ENCODE measurements around the gene LRRC57. TPM values are rescaled to one million over a fixed set of nuclear protein-coding genes. Genes with fewer than 3 reads are reported as not detected.

LRRC57 gene
- total RNA-seq, 1 donor from 2014 or later: 18.1 TPM

DNA sequence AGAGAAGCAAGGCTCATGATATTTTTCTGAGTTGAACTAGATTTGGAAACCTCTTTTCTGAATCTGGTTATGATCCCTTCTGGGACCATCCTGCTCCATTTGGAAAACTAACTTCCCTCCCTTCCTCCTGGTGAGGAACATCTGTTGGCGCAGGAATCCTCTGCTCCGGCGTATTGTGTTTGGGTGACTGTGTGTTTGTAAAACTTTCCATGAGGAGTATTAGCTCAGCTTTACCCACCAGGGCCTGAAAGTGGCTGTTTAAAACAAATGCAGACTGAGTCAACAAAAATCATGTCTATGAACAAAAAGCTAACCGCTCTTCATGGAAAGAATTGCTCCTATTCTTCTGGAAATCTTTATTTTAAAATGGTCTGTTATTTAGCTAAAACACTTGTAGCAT is 44.5 kb upstream of the LRRC57 start:
- H3K9me3 Mint-ChIP-seq: no peaks in the 10 kb centered on the region
- H3K36me3 Mint-ChIP-seq: peaks cover 13% of the 10 kb centered on the region
- Histone ChIP-seq H3K36me3 (no peaks in the 10 kb centered on the region), H3F3A (ENCODE audit: low read depth) (no peaks in the 10 kb centered on the region), H3K4me2 (no peak overlapping the region), H2AFZ (replicated peaks) (no peak overlapping the region), H3K9ac (no peak overlapping the region), H3K79me2 (ENCODE audit: low read depth) (no peaks in the 10 kb centered on the region), H4K20me1 (ENCODE audit: low read depth) (no peaks in the 10 kb centered on the region), H3K27me3 (no peaks in the 10 kb centered on the region), H3K27ac (no peak overlapping the region), H3K4me1 (no peaks in the 10 kb centered on the region), H3K4me3 (no peak overlapping the region), H3K9me3 (ENCODE audit: low read depth) (no peaks in the 10 kb centered on the region)
- no peaks in the 10 kb centered on the region for H3K27me3 Mint-ChIP-seq (ENCODE audit: insufficient read depth, low read depth)
- peaks cover 6% of the 10 kb centered on the region for H3K4me1 Mint-ChIP-seq
- no peak overlapping the region for H3K4me3 Mint-ChIP-seq
- TF ChIP-seq CTCF (IDR thresholded peaks at IDR 0.05): no peak
- no peak for TF ChIP-seq EZH2 (IDR thresholded peaks at IDR 0.05)
- no peak for TF ChIP-seq EZH2phosphoT487 (IDR thresholded peaks at IDR 0.05)
- no peak for DNase-seq (ENCODE audit: low spot score)
- H3K27ac Mint-ChIP-seq: no peak overlapping the region

GRCh38 chr15:42592716-42593115 is 44.1 kb upstream of the LRRC57 start:
- H3K9ac ChIP-seq: no peak overlapping the region

DNA sequence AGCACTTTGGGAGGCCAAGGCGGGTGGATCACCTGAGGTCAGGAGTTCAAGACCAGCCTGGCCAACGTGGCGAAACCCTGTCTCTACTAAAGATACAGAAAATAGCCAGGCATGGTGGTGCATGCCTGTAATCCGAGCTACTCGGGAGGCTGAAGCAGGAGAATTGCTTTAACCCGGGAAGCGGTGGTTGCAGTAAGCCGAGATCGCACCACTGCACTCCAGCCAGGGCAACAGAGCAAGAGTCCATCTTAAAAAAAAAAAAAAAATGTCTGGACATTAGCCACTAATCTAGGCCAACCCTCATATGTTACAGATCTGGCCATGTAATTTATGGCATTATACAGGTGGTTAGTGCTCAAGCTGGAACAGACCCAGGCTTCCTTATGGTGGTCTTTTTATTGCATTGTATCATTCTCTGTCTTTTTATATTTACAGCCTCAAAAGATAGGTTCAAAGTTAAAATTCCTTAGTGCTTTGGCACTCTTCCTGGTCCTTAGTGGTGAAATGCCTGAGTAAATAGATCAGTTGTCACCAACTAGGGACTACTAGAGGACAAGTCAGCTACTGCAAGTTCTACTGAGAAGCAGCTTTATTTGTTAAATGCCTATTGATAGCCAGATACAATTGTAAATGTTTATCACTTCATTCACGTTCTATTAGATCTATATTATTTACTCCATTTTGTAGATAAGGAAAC is 42.8 kb upstream of the LRRC57 start:
- no peaks in the 10 kb centered on the region for H3F3A ChIP-seq (ENCODE audit: low read depth)
- H3K27me3 Mint-ChIP-seq (ENCODE audit: insufficient read depth, low read depth): no peaks in the 10 kb centered on the region
- no peak for DNase-seq (ENCODE audit: low spot score)

More at GRCh38 chr15:42592716-42593115, 44.1 kb upstream of the LRRC57 start:
- H3K27me3 ChIP-seq: no peaks in the 10 kb centered on the region
- no peak overlapping the region for H3K27ac ChIP-seq
- H3K9me3 Mint-ChIP-seq: no peaks in the 10 kb centered on the region
- no peaks in the 10 kb centered on the region for H3K36me3 ChIP-seq
- H3K4me3 Mint-ChIP-seq: no peak overlapping the region
- no peak overlapping the region for H3K27ac Mint-ChIP-seq
- H3K9me3 ChIP-seq (ENCODE audit: low read depth): no peaks in the 10 kb centered on the region
- no peak overlapping the region for H3K4me3 ChIP-seq
- TF ChIP-seq CTCF (IDR thresholded peaks at IDR 0.05): no peak
- no peaks in the 10 kb centered on the region for H3K27me3 Mint-ChIP-seq (ENCODE audit: insufficient read depth, low read depth)
- no peak overlapping the region for H3K4me2 ChIP-seq
- no peak for DNase-seq (ENCODE audit: low spot score)
- H3F3A ChIP-seq (ENCODE audit: low read depth): no peaks in the 10 kb centered on the region
- H4K20me1 ChIP-seq (ENCODE audit: low read depth): no peaks in the 10 kb centered on the region
- peaks cover 13% of the 10 kb centered on the region for H3K36me3 Mint-ChIP-seq
- no peaks in the 10 kb centered on the region for H3K4me1 ChIP-seq
- no peak overlapping the region for H2AFZ ChIP-seq (replicated peaks)
- peaks cover 6% of the 10 kb centered on the region for H3K4me1 Mint-ChIP-seq
- H3K79me2 ChIP-seq (ENCODE audit: low read depth): no peaks in the 10 kb centered on the region

More for the DNA sequence above, 42.8 kb upstream of the LRRC57 start:
- Histone ChIP-seq H4K20me1 (ENCODE audit: low read depth) (no peaks in the 10 kb centered on the region), H3K9me3 (ENCODE audit: low read depth) (no peaks in the 10 kb centered on the region), H3K36me3 (no peaks in the 10 kb centered on the region), H2AFZ (replicated peaks) (no peak overlapping the region), H3K27me3 (no peaks in the 10 kb centered on the region), H3K9ac (no peak overlapping the region), H3K4me1 (no peaks in the 10 kb centered on the region), H3K27ac (no peak overlapping the region), H3K4me2 (no peak overlapping the region), H3K79me2 (ENCODE audit: low read depth) (peaks cover 3% of the 10 kb centered on the region), H3K4me3 (no peak overlapping the region)
- no peaks in the 10 kb centered on the region for H3K9me3 Mint-ChIP-seq
- peaks cover 6% of the 10 kb centered on the region for H3K4me1 Mint-ChIP-seq
- H3K27ac Mint-ChIP-seq: no peak overlapping the region
- no peak overlapping the region for H3K4me3 Mint-ChIP-seq
- no peak for TF ChIP-seq EZH2phosphoT487 (IDR thresholded peaks at IDR 0.05)
- TF ChIP-seq EZH2 (IDR thresholded peaks at IDR 0.05): no peak
- TF ChIP-seq CTCF (IDR thresholded peaks at IDR 0.05): peak; percentile 40
- H3K36me3 Mint-ChIP-seq: peaks cover 11% of the 10 kb centered on the region

All from neural progenitor cell (in vitro differentiated cells).